Stimulated activated CD4-positive, alpha-beta T cell treated with anti-CD3 and anti-CD28 coated beads, TNF-alpha, amount 100 ng/mL, for 4 hours (primary cell): ENCODE measurements around the gene KCND2.
"Not testable (repeated sequence)": the region's sequence is repeated elsewhere in the genome, so short reads cannot be mapped to it uniquely, and the experiment has no call there.

Experiments used
- DNase-seq, 3 experiments: peaks; one replicate each; pipeline ENCODE4 v3.0.0-alpha.2; 2020; ENCODE audit warnings: low read depth in 3 of 3

The KCND2 gene

GRCh38 chr7:120272701-120273475 lies at the start of gene KCND2:
TSS of gene KCND2 (plus strand) at chr7:120273175.
- DNase-seq: no peak

- no peak for DNase-seq
Measured at GRCh38 chr7:120226188-120226587, 46.8 kb upstream of the KCND2 start.

GRCh38 chr7:120227255-120227654 lies 45.7 kb upstream of the KCND2 start:
- DNase-seq: no peak

GRCh38 chr7:120229084-120229483 lies 43.9 kb upstream of the KCND2 start:
- DNase-seq: no peak

GRCh38 chr7:120233338-120233737 lies 39.6 kb upstream of the KCND2 start:
- no peak for DNase-seq

GRCh38 chr7:120240350-120240749 lies 32.6 kb upstream of the KCND2 start:
- DNase-seq: not testable (repeated sequence)

GRCh38 chr7:120241973-120242372 lies 31.0 kb upstream of the KCND2 start:
- DNase-seq: no peak

GRCh38 chr7:120254845-120255244 lies 18.1 kb upstream of the KCND2 start:
- DNase-seq: no peak

- DNase-seq: no peak
Measured at GRCh38 chr7:120256344-120257070, 16.5 kb upstream of the KCND2 start.

- no peak for DNase-seq
Measured at GRCh38 chr7:120259386-120259785, 13.6 kb upstream of the KCND2 start.

- no peak for DNase-seq
Measured at GRCh38 chr7:120260111-120260510, 12.9 kb upstream of the KCND2 start.

- DNase-seq: no peak
Measured at GRCh38 chr7:120272261-120272660, 714 bp upstream of the KCND2 start.

- DNase-seq: no peak
Measured at GRCh38 chr7:120273476-120273975, 551 bp downstream of the KCND2 start.

- DNase-seq: no peak
Measured at GRCh38 chr7:120274482-120274881, 1.5 kb downstream of the KCND2 start.

- DNase-seq: no peak
Measured at GRCh38 chr7:120274899-120275298, 1.9 kb downstream of the KCND2 start.

- no peak for DNase-seq
Measured at GRCh38 chr7:120276720-120277119, 3.7 kb downstream of the KCND2 start.

GRCh38 chr7:120278773-120279172 lies 5.8 kb downstream of the KCND2 start:
- no peak for DNase-seq

- no peak for DNase-seq
Measured at GRCh38 chr7:120280743-120281142, 7.8 kb downstream of the KCND2 start.

- DNase-seq: no peak
Measured at GRCh38 chr7:120293027-120293426, 20.1 kb downstream of the KCND2 start.

GRCh38 chr7:120302190-120302589 lies 29.2 kb downstream of the KCND2 start:
- DNase-seq: no peak

- no peak for DNase-seq
Measured at GRCh38 chr7:120303105-120303504, 30.1 kb downstream of the KCND2 start.

GRCh38 chr7:120304674-120305073 lies 31.7 kb downstream of the KCND2 start:
- DNase-seq: no peak

- DNase-seq: no peak
Measured at GRCh38 chr7:120307991-120308545, 35.1 kb downstream of the KCND2 start.
